Body of pancreas (tissue), 4 donors: ENCODE results near the gene CAMK1D.

Experiments used
- POLR2A ChIP-seq, 3 donors: fragments of 450-650 bp; IDR thresholded peaks; one replicate each; pipeline ENCODE4 v1.6.1; 2016; ENCODE audit warnings: antibody characterized with exemption in 3 of 3, mild to moderate bottlenecking in 2 of 3
- TF ChIP-seq, protein P1 (sequence below), 7 experiments: fragments of 450-650 bp in 4 of 7; fragments of 200-600 bp in 3 of 7; sonication (generic) in 3 of 7; IDR thresholded peaks; one replicate each; pipeline ENCODE4 v1.5.1; 2016 to 2019; ENCODE audit warnings: antibody characterized with exemption in 7 of 7

DNA sequence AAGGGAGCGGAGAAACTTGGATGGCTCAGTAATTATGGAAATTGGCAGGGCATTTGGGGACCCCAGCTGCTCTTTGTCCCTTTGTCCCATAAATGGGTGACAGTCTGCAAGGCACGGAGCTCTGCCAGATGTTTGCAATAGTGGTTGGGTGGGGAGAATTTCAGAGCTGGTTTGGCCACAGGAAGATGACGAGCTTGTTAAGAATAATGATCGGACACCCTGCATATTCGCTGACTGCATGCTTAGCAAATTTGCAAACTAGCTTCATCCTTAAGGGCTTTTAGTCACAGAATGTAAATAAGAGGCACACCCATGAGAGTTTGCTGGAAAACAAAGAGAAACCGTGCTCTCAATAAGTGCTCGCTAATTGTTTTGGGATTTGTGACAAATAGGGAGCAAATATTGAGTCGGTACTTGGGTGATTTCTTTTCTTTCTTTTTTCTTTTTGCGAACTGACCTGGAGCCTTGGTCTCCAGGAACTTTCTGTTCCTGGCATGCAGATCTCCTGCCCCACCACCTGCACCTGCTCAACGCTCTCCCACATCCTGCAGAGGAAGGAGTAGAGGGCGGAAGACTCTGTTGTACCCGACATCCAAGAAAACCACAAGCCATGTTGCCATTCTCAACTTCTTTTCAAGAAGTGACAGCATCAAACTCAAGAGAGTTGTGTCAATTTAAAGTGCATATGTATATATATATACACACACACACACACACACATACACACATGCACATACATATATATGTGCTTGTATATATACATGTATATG lies 238.9 kb downstream of the CAMK1D start:
- TF ChIP-seq, protein P1, sequence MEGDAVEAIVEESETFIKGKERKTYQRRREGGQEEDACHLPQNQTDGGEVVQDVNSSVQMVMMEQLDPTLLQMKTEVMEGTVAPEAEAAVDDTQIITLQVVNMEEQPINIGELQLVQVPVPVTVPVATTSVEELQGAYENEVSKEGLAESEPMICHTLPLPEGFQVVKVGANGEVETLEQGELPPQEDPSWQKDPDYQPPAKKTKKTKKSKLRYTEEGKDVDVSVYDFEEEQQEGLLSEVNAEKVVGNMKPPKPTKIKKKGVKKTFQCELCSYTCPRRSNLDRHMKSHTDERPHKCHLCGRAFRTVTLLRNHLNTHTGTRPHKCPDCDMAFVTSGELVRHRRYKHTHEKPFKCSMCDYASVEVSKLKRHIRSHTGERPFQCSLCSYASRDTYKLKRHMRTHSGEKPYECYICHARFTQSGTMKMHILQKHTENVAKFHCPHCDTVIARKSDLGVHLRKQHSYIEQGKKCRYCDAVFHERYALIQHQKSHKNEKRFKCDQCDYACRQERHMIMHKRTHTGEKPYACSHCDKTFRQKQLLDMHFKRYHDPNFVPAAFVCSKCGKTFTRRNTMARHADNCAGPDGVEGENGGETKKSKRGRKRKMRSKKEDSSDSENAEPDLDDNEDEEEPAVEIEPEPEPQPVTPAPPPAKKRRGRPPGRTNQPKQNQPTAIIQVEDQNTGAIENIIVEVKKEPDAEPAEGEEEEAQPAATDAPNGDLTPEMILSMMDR (IDR thresholded peaks at IDR 0.05): no peak
- TF ChIP-seq POLR2A (IDR thresholded peaks at IDR 0.05): no peak
